Cortex of kidney (tissue), 1 donor: Measurements from ENCODE around the gene TMEM270.

Experiments
- DNase-seq: peaks from one replicate; lab custom pipeline; 2025; lab: John Stamatoyannopoulos, UW

TMEM270 gene

GRCh38 chr7:73907554-73908122 lies 46.7 kb downstream of the TMEM270 start:
- no peak for DNase-seq

DNA sequence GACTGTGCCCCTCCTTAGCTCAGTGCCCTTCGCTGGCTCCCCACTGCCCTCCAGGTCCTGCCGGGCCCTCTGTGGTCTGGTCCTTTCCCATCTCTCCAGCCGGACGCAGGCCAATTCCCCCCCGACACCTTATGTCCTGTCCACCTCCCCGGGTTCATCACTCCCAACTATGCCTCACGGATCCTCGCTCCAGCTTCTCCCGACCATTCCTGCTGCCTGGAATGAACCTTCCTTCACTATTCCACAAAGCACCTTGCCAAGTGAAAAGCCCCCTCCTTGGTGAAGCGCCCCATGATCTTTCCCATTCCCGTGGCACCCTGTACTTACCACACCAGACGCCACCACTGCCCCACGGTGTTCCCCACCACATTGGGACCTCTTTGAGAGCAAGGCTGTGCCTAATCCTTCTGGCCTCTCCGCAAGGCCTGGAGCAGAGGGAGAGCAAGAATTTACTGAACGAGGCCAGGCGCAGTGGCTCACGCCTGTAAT lies 47.2 kb downstream of the TMEM270 start:
- DNase-seq, result no peak

DNA sequence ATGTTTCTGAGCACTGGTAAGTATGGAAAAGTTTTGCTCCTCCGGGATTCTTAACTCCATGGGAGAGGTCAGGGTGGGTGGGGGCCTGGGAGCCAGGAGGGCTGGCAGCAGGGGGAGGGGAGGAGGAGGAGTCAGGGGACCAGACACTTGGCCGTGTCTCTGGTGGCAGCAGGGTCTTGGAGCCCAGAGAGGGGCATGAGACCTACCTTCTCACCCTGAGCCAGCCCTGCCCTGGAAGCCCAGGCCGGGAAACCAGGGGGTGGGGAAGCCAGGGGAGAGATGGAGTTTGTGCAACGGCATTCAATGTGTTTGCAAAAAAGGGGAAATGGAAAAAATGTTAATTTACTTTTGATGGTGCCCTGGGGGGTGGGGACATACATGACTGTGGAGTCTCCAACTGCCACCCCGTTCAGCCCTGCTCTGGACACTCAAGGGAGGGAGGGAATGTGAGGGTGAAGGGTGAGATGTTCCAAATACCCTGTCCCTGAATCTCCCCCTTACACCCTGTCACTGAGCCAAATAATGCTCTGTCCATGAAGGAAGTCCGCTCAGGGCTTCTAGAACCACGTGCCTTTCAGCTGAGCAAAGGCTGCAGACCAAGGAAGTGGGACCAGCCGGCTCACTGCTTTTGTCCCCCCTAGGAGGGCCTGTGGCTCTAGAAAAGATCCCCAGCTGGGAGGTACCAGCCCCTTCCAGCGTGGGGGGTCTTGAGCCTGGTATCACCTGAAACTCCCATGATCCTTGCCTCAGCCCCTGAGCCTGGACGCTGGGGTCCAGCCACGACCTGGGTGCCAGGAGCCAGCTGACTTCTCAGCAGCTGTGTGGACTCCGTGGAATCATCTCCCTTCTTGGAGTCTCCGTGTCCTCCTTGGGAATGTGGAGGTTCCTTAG lies 48.3 kb downstream of the TMEM270 start:
- no peak for DNase-seq

DNA sequence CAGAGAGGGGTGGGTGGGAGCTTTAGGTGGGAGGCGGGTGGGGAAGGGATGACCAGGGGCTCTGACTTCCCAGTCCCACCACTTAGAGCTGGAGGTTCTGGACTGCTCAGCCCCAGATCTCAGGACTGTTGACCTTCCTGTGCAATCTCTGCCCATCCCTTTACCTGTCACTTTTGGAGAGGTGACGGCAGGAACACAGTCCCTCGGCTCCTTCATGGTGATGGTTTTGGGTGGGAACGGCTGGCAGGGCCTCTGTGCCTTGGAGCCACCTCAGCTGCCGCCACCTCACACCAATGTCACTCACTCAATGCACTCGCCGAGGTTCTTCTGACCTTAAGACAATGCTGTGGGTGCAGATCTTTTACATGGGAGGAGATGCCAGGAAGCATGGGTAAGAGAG lies 49.0 kb downstream of the TMEM270 start:
- no peak for DNase-seq

GRCh38 chr7:73912223-73912622 lies 51.3 kb downstream of the TMEM270 start:
- no peak for DNase-seq
